Kidney tubule cell (primary cell): ENCODE data around the gene RNF167.

ENCODE experiments used
- DNase-seq: peaks from one replicate; pipeline ENCODE4 v3.0.0-alpha.2; 2018; ENCODE audit warnings: low spot score

Gene RNF167

DNA sequence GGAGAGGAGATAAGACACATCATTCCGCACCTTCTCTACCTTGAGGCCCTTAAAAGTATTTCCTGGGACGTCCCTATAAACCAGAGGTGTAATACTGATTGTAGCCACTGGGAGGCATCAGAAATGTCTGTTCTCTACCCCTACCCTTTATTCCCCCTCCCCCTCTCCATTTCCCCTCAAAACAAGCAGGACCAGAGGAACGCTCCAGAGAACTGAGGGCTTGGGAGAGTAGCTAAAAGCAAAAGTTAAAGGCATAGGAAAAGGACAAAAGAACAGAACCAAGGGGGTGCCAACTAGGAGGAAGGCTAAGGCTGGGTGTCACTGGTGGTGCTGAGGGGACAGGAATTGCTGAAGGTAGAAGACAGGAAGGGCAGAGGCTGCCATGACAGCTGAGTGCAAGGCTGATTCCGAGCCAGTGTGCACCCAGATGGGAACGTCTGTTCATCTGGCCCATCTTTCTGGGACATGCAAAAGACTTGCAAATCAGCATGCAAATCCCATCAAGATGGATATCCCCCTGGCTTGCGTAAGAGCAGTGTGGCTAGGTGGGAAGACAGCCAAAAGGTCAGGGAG, 40.7 kb downstream of the RNF167 start:
- peak; percentile 44 for DNase-seq

DNA sequence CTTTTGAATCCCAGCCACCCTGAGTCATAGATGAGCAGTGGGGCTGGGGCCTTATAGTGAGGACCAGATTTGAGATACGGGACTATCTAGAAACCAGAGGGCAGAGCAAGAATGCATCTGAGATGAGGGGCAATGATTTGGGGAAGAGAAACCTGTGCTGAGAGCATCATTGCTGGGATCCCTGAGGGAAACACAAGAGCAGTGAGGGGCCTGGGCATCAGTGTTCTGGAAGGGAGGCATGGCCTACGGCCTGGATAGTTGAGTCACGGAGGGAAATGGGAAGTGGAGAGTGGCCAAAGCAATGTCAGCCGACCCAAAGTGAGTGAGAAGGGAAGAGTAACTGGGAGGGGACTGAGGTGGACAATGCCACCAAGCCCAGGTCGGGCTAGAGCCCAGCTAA, 42.2 kb downstream of the RNF167 start:
- DNase-seq, result no peak

DNA sequence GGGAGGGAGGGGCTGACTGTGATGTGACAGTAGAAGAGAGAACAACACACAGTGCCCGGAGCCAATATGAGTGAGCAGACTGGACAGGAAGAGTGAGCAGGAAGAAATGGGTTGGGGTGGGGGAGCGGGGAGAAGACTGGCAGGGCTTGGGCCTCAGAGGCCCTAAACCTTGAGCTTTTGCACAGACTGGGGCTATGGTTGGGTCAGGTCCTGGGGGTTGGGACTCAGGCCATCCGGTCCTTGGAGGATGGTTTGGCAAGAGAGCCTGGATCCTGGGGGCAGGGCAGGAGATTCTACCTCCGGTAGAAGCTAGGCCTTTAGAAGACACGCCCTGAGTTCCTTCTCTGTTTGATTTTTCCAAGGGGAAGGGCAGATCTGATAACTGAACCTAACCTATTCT, 46.3 kb downstream of the RNF167 start:
- peak; percentile 35 for DNase-seq

DNA sequence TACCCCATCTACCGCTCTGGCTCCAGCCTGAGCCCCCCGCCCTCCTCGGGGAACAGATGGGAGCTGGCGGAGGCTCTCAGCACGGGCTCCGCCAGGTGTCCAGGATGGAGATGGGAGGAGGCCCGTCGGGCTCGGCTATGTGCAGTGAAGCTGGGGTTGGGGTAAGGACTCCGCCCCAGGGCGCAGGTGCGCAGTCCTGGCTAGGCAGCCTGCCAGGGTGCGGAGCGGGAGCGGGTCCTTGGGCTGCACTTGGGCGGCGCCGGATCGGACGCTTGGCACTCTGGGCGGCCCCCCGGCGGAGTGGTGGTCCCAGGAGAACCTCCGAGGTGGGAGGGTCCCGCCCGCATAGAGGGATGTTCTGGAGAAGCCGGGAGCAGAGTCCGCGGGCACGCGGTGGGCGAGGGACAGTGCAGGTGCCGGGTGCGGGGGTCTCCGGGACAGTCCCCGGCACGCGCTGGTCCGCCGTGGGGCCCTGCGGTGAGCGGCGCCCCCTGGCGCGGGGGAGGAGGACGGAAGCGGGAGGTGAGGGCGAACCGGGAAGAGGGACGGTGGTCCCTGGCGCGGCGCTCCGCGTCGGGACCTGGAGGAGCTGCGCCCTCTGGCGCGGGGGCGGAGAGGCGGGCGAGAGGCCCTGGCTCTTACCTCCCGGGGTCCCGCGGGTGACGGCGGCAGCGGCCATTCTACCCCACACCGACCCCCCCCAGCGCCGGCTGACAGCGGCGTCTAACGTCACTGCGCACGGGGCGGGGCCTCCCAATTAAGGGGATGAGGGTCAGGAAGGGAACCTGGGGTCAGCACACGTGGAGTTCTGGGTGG, 47.1 kb downstream of the RNF167 start, which contains the start of gene CAMTA2:
CAMTA2 (minus strand) TSS at position 725 of the 816 bp plus-strand sequence. CDS start 1,453 bp downstream, outside the sequence.
- peak; percentile 85 for DNase-seq

DNA sequence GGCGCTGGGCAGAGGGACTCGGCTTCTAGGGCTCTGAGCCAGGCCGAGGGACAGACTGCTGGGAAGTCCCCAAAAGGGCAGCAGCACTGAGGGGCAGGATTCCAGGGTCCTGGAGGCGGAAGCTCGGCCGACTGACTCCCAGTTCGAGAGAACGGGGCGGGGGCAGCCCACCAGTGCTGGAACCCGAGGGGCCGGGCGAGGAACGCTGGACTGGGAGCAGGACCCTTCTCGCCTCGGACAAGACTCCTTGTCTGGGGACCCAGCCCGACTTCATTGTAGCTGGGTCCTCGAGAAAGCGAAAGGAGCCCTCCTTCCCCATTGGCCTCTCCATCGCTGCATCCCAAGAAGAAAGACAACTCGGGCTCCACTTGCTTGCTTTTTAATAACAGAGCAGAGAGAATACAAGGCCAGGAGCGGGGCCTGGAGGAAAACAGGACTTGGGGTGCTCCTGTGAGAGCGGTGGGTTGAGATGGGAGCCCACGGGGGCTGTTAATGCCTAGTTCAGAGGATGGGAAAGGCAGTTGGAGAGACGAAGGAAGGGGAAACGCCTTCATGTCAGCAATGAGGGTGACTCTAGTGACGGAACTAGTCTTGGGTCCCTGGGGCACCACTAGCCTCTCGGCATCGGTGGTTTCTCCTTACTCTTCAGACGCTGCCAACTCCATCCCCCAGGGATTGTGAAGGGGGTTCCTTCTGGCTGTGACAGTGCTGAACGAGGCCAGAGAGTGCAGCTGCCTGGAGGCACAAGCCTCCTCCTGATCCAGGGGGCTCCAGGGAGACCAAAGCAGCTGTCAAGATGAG, 47.9 kb downstream of the RNF167 start:
- no peak for DNase-seq

DNA sequence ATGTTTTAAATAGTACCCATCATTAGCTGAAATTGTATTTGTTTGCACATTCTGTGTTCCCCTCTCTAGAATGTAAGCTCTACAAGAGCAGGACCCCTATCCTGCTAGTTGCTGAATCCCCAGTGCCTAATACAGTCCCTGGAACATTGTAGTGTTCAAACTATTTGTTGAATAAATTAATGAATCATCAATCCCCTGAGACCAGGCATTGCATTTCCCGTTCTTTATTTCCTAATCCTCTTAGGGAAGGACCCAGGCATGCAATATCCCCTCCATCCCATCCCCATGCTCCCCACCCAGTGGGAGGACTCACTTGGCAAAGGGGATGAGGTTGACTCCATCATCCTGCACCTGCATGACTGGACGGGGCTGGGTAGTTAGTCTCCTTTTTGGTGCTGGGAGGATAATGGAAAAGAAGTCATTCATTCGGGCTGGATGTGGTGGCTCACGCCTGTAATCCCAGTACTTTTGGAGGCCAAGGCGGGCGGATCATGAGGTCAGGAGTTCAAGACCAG, 54.1 kb downstream of the RNF167 start:
- DNase-seq, result no peak
